BLaER1 treated with 17β-estradiol and CSF1 and Interleukin-3, amounts not matched to agents 10 nM and 100 nM (cell line): ENCODE results near the gene SLC8A3.
A peak's percentile ranks its signal among the peaks of the same experiment; 100 is the strongest.

ENCODE experiments used
- H3K27ac ChIP-seq, 11 experiments: shearing (Covaris generic); formaldehyde crosslinking; 2 replicates each; pipeline ENCODE4 v1.8.1; 2022
- H3K27me3 ChIP-seq, 11 experiments: shearing (Covaris generic); formaldehyde crosslinking; 2 replicates each; pipeline ENCODE4 v1.8.1; 2022
- H3K36me3 ChIP-seq, 11 experiments: shearing (Covaris generic); formaldehyde crosslinking; 2 replicates each; pipeline ENCODE4 v1.8.1; 2022
- H3K4me1 ChIP-seq, 10 experiments: shearing (Covaris generic); formaldehyde crosslinking; 2 replicates each; pipeline ENCODE4 v1.8.1; 2022
- H3K4me2 ChIP-seq, 11 experiments: shearing (Covaris generic); formaldehyde crosslinking; 2 replicates each; pipeline ENCODE4 v1.8.1; 2022
- H3K4me3 ChIP-seq, 10 experiments: shearing (Covaris generic); formaldehyde crosslinking; 2 replicates each; pipeline ENCODE4 v1.8.1; 2022
- H3K9ac ChIP-seq, 11 experiments: shearing (Covaris generic); formaldehyde crosslinking; 2 replicates each; pipeline ENCODE4 v1.8.1; 2022
- H3K9me3 ChIP-seq, 11 experiments: shearing (Covaris generic); formaldehyde crosslinking; replicated peaks in 1 of 11; 2 replicates each; pipeline ENCODE4 v1.8.1; 2022
- H4K20me1 ChIP-seq, 11 experiments: shearing (Covaris generic); formaldehyde crosslinking; 2 replicates each; pipeline ENCODE4 v1.8.1; 2022
- Cebpa-rat ChIP-seq, 11 experiments: shearing (Covaris generic); IDR thresholded peaks; 2 replicates each; pipeline ENCODE4 v1.8.1; 2022

The SLC8A3 gene

DNA sequence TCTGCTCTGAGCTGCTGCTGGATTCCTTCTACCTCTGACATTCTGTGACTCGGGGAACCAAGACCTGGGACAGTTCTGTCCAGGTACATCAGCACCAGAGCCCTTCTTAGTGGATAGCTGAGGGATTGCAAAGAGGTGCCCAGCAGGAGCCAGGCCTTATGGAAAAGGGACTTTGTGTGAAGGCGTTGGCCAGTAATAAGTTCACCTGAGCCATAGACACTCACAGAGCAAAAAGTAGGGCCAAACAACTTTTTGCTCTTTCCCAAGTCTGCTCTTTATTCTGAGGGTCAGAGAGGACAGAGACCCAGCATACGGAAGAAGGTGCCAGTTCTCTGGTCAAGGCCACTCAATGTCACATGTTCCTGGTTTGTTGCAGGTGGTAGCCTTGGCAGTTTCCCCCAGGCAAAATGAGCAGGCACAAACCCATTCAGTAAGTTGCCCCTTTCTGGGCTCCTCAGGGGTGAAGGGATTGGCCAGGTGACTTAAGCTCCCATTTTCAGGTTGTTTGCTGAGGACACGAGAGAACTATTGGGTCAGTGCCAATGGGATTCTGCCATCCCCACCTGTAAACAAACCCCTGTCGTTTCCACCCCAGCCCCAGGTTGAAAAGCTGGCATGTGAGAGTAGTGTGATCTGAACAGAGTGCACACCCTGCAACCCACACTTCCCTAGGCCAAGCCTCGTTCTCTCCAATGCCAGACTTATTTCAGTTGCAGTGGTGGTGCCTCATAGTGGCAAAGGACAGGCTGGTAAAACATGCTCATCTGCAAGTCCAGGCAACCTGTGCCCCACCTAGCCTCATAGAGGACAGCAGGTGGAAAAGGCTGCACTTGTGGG is 159.2 kb downstream of the SLC8A3 start:
- no peak overlapping the region for H3K27ac ChIP-seq
- H4K20me1 ChIP-seq: peaks cover 0 to 17% (median 0%) of the 10 kb centered on the region in 11 experiments; a peak in 1 of 22 replicates
- no peak for TF ChIP-seq Cebpa-rat (IDR thresholded peaks at IDR 0.05)
- H3K9me3 ChIP-seq: no peaks in the 10 kb centered on the region
- no peak overlapping the region for H3K4me2 ChIP-seq
- H3K27me3 ChIP-seq: no peaks in the 10 kb centered on the region
- H3K9ac ChIP-seq: no peak overlapping the region
- H3K4me3 ChIP-seq: no peak overlapping the region
- H3K36me3 ChIP-seq: no peaks in the 10 kb centered on the region
- peaks cover 0 to 21% (median 18%) of the 10 kb centered on the region in 10 experiments; a peak in 14 of 20 replicates for H3K4me1 ChIP-seq

DNA sequence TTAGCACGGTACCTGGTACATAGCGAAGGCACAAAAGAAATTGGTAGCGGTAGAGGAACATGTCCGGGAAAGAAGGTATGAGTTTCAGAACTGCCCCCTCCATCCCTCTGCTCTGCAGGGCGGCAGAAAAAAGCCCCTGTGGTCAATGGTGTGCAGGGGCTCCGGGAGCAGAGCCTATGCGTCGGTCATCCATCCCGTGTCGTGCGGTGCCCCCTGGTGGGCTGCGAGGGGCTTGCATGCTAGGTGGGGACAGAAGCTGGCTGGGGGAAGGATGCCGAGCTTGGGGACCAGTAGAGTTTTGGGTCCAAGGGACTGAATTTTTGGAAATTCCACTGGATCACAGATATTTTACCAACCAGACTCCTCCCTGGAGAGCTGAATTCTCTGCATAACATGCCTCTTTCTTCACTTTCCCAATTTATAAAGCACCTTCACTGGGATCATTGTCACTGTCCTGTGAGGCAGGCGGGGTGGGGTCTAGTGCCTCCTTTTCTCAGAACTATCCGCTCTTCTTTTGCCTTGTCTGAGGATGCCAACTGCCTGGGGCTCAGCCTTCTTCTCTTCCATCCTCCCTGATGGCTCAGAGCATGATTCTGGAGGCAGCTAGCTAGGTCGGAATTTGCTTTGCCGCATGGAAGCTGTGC is 160.8 kb downstream of the SLC8A3 start:
- no peaks in the 10 kb centered on the region for H3K27me3 ChIP-seq
- H3K9me3 ChIP-seq: no peaks in the 10 kb centered on the region
- H4K20me1 ChIP-seq: peaks cover 0 to 17% (median 0%) of the 10 kb centered on the region in 11 experiments; a peak in 1 of 22 replicates
- peak overlapping the region in 2 of 11 experiments; percentile 33 to 65; a peak in 1 of 22 replicates for H3K4me2 ChIP-seq
- H3K27ac ChIP-seq: no peak overlapping the region
- no peak overlapping the region for H3K9ac ChIP-seq
- peaks cover 0 to 21% (median 18%) of the 10 kb centered on the region in 10 experiments; a peak in 14 of 20 replicates for H3K4me1 ChIP-seq
- TF ChIP-seq Cebpa-rat (IDR thresholded peaks at IDR 0.05): no peak
- H3K36me3 ChIP-seq: no peaks in the 10 kb centered on the region
- H3K4me3 ChIP-seq: no peak overlapping the region

DNA sequence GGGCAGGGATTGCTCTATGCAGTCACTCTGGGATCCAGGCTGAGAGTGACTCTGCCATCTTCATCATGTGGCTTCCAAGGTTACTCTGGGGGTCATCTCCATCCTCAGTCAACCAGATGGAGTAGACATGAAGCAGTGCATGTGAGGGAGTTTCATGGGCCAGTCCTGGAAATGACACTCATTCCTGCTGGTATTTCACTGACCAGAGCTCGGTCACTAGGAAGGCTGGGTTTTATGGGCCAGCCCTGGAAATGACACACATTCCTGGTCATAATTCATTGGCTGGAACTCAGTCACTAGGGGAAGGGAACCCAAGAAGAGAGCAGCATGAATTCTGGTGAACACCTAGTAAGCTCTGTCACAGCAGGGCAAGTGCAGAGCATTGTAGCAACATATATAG is 164.9 kb downstream of the SLC8A3 start:
- H3K27ac ChIP-seq: no peak overlapping the region
- H4K20me1 ChIP-seq: peaks cover 0 to 8% (median 0%) of the 10 kb centered on the region in 11 experiments; a peak in 1 of 22 replicates
- H3K27me3 ChIP-seq: no peaks in the 10 kb centered on the region
- no peak overlapping the region for H3K9ac ChIP-seq
- H3K9me3 ChIP-seq: no peaks in the 10 kb centered on the region
- no peaks in the 10 kb centered on the region for H3K36me3 ChIP-seq
- peaks cover 33 to 54% (median 45%) of the 10 kb centered on the region in 10 experiments for H3K4me1 ChIP-seq
- no peak for TF ChIP-seq Cebpa-rat (IDR thresholded peaks at IDR 0.05)
- no peak overlapping the region for H3K4me2 ChIP-seq
- no peak overlapping the region for H3K4me3 ChIP-seq

DNA sequence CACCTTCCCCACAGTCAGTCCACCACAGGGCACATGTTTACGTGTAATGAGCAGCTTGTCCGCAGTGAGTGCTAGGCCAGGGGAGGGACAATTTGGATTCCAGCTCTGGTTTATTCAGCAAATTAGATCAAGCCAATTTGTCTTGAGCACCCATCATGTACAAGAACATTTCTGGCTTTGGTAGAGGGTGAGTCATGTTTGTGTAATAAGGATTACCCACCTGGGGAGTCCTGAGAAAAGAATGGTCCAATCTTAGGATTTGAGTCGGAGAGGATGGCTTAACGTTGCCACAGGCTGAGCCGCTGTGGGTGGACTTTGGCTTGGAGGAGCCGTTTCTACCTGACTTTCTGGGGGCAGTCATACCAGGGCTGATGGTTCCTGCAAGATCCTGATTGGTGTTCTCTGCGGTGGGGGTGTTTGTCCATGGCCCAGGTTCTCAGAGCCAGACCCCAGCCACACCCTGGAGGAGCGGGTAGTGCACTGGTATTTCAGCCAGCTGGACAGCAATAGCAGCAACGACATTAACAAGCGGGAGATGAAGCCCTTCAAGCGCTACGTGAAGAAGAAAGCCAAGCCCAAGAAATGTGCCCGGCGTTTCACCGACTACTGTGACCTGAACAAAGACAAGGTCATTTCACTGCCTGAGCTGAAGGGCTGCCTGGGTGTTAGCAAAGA is 165.8 kb downstream of the SLC8A3 start:
- Histone ChIP-seq H3K4me1 (peaks cover 42 to 63% (median 55%) of the 10 kb centered on the region in 10 experiments), H3K36me3 (no peaks in the 10 kb centered on the region), H3K9ac (no peak overlapping the region), H3K4me2 (no peak overlapping the region), H3K9me3 (no peaks in the 10 kb centered on the region), H3K27me3 (no peaks in the 10 kb centered on the region), H3K4me3 (no peak overlapping the region), H4K20me1 (peaks cover 0 to 4% (median 0%) of the 10 kb centered on the region in 11 experiments; a peak in 1 of 22 replicates), H3K27ac (no peak overlapping the region)
- no peak for TF ChIP-seq Cebpa-rat (IDR thresholded peaks at IDR 0.05)

DNA sequence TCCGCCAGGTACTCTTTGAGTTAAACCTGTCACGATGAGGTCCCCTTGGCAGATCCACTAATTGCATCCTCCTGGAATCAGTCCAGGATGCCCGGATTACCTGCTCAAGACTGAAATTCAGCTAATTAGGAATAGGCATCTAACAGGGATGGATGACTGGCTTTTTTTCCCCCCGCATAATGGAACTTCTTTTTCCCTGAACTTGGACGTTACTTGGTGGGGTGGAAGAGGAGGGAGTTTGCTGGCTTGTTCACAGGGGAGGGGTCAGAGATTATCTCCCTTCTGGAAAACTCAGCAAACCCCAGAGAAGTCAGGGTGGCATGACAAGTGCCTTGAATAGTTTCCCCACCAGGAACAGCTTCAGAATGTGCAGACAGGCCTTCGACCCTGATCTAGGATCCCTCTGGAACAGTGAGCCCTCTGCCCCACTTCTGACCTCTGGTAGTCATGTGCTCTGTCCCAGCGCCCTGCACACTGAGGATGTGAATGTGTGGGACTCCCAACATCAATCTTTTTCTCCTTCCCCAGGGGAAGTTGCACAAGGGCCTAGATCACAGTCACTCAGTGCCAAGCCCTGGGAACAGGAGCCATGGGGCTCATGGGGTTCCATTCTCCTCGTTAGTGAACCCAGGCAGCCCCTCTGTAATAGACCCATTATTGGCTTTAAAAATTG is 167.1 kb downstream of the SLC8A3 start:
- no peaks in the 10 kb centered on the region for H3K9me3 ChIP-seq
- 0 out of 22 replicates have a peak, but pooled peaks cover 0 to 4% (median 0%) of the 10 kb centered on the region in 11 experiments for H4K20me1 ChIP-seq

DNA sequence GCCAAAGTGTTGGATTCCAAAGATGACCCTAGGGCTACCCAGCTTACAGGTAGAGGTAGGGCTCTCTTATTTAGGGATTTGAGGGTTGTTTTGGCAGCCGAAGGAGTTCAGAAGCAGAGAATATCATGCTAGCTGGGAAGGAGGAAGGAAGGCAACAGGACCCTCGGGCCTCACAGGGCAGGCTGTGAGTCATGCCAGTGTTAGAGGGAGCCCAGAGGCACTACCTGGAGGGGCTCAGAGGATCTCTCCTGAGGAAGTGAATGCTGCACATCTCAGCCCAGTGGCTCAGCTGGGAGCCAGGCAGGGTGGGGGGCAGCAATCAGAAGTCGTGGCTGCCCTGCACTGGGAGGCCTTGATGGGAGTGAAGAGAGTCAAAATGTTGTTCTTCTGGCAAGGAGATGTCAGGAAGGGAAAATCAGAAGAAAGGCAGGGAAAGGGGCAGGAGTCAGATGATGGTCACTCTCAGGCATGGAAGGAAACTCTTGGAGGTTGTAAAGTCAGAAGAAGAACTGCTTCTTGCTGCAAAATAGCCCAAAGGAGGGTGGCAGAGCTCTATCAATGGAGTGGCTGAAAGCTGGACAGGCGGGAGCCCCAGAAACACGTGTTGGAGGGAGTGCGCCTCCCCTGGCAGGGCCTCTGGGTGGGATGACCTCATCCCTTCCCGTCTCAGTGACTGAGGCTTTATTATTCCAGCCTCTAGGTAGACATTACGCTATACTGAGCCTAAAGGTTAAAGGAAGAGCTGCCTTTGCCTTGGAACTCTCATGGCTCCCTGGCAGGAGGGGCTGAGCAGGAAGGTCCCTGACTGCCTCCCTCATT is 168.2 kb downstream of the SLC8A3 start:
- no peaks in the 10 kb centered on the region for H3K36me3 ChIP-seq
- TF ChIP-seq Cebpa-rat (IDR thresholded peaks at IDR 0.05): no peak
- H3K9ac ChIP-seq: peak overlapping the region in 3 of 11 experiments; percentile 4 to 20 (median 5); a peak in 1 of 22 replicates
- no peak overlapping the region for H3K4me3 ChIP-seq
- peaks cover 43 to 56% (median 51%) of the 10 kb centered on the region in 10 experiments for H3K4me1 ChIP-seq
- H3K27me3 ChIP-seq: no peaks in the 10 kb centered on the region
- peak overlapping the region; percentile 78 to 97 (median 92) for H3K4me2 ChIP-seq
- H3K9me3 ChIP-seq: no peaks in the 10 kb centered on the region
- peak overlapping the region in 10 of 11 experiments; percentile 19 to 78 (median 51); a peak in 14 of 22 replicates for H3K27ac ChIP-seq
- 0 out of 22 replicates have a peak, but pooled peaks cover 0 to 4% (median 0%) of the 10 kb centered on the region in 11 experiments for H4K20me1 ChIP-seq

More for the DNA sequence above, 167.1 kb downstream of the SLC8A3 start:
- TF ChIP-seq Cebpa-rat (IDR thresholded peaks at IDR 0.05): no peak
- Histone ChIP-seq H3K4me1 (peaks cover 49 to 63% (median 54%) of the 10 kb centered on the region in 10 experiments), H3K27ac (no peak overlapping the region), H3K4me3 (no peak overlapping the region), H3K36me3 (no peaks in the 10 kb centered on the region), H3K9ac (no peak overlapping the region), H3K4me2 (peak overlapping the region in 8 of 11 experiments; percentile 78 to 97 (median 92); a peak in 14 of 22 replicates), H3K27me3 (no peaks in the 10 kb centered on the region)

DNA sequence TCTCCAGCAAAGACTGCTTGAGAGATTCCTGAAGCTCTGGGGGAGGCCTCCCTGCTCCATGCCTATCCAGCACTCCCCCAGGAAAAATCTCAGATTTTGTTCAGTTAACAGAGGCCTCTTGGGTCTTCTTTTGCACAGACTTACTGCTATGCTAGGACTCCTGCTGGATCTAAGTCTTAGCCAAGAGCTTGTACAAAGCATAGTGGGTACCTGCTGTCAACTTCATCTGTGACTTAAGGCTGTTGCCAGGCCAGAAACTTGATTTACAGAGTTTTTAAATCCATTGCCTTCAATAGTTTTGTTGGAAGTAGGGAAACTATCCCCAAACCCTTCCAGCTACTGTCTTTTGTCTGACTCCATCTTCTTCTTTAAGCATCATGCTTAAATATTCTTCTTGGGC is 169.1 kb downstream of the SLC8A3 start:
- Histone ChIP-seq H3K4me1 (peaks cover 43 to 56% (median 51%) of the 10 kb centered on the region in 10 experiments), H3K9ac (peak overlapping the region in 4 of 11 experiments; percentile 51 to 67 (median 56); a peak in 7 of 22 replicates), H3K36me3 (no peaks in the 10 kb centered on the region), H3K9me3 (no peaks in the 10 kb centered on the region), H4K20me1 (0 out of 22 replicates have a peak, but pooled peaks cover 0 to 4% (median 0%) of the 10 kb centered on the region in 11 experiments), H3K4me2 (peak overlapping the region; percentile 78 to 97 (median 92)), H3K4me3 (peak overlapping the region in 5 of 10 experiments; percentile 22 to 56 (median 53); a peak in 5 of 20 replicates), H3K27ac (peak overlapping the region; percentile 19 to 78 (median 66); a peak in 18 of 22 replicates), H3K27me3 (no peaks in the 10 kb centered on the region)
- no peak for TF ChIP-seq Cebpa-rat (IDR thresholded peaks at IDR 0.05)
